H1 (cell line): ENCODE measurements around the gene ABL2. TPM values are rescaled to one million over a fixed set of nuclear protein-coding genes. Genes with fewer than 3 reads are reported as not detected.

Source experiments
- CHD7 ChIP-seq: fragments of 300-600 bp; sonication (generic); IDR thresholded peaks from 2 replicates; pipeline ENCODE4 v1.7.1; 2012; ENCODE audit warnings: low read length, moderate library complexity, mild to moderate bottlenecking, inconsistent platforms; ENCODE audit not compliant: insufficient replicate concordance
- EGR1 ChIP-seq: IDR thresholded peaks from 2 replicates; pipeline ENCODE4 v1.6.1; 2011; ENCODE audit warnings: low read depth, low read length, borderline replicate concordance
- JUN ChIP-seq: IDR thresholded peaks from 2 replicates; pipeline ENCODE4 v1.6.1; 2011; ENCODE audit warnings: low read depth, mild to moderate bottlenecking, improper control_type of control experiment, low read length
- POU5F1 ChIP-seq: IDR thresholded peaks from 2 replicates; pipeline ENCODE4 v1.6.1; 2011; ENCODE audit warnings: low read depth, mild to moderate bottlenecking, low read length, moderate library complexity
- SRF ChIP-seq: IDR thresholded peaks from 2 replicates; pipeline ENCODE4 v1.6.1; 2011; ENCODE audit warnings: mild to moderate bottlenecking, low read depth, low read length, moderate library complexity
- TEAD4 ChIP-seq: IDR thresholded peaks from 2 replicates; pipeline ENCODE4 v1.6.1; 2012; ENCODE audit warnings: low read depth, low read length, inconsistent platforms, mixed read lengths
- polyA plus RNA-seq, 7 experiments: library from polyadenylated mRNA; depleted of rRNA in 3 of 7; stranded (reverse) in 5 of 7; unstranded in 2 of 7; fragments of >200 nt in 5 of 7; fragments of 200-250 nt in 2 of 7; gene quantifications; 1 replicate in 5 of 7; 2 replicates in 1 of 7; 4 replicates in 1 of 7; pipeline versions ENCODE4 v1.2.1 to v1.2.3, GENCODE V29; 2011 to 2013; ENCODE audit warnings: missing spikeins in 2 of 7, mixed read lengths in 2 of 7
- total RNA-seq: library from RNA; stranded (reverse); fragmentation: NEBNext Ultra II Directional; extraction: Animal tissue kit (Norgen Biotek cat#: 25700); gene quantifications from 2 replicates; pipeline ENCODE4 v1.2.1, GENCODE V29; 2021

The ABL2 gene
- total and polyA plus RNA-seq, 2 of the 8 experiments (the other 6 are each of a cell fraction or from before 2014, with no cell fraction given), result 4.5 to 19.1 TPM

- TF ChIP-seq CHD7, result no peak
- no peak for TF ChIP-seq JUN
- no peak for TF ChIP-seq EGR1
- TF ChIP-seq POU5F1, result no peak
- no peak for TF ChIP-seq SRF
- TF ChIP-seq TEAD4, result no peak
- TF ChIP-seq, all 59 proteins: peak for 0
Measured at GRCh38 chr1:179269071-179269470, 39.6 kb upstream of the ABL2 start (continued).
